Ovary (tissue), 9 donors: ENCODE data around the gene ZCCHC8. TPM values are rescaled to one million over a fixed set of nuclear protein-coding genes. Genes with fewer than 3 reads are reported as not detected.

Experiments used
- DNase-seq, 5 donors: peaks; one replicate each; pipeline ENCODE4 v3.0.0-alpha.2; 2019 to 2020
- H3K27ac ChIP-seq, 2 donors: fragments of 200-600 bp; one replicate each; pipeline versions ENCODE4 v1.5.1 to v1.8.0; 2019 to 2022
- H3K27me3 ChIP-seq: fragments of 200-600 bp; one replicate; pipeline ENCODE4 v1.8.0; 2022
- H3K36me3 ChIP-seq: fragments of 200-600 bp; sonication (generic); one replicate; pipeline ENCODE4 v1.5.1; 2019
- H3K4me1 ChIP-seq: one replicate; pipeline ENCODE4 v1.8.1; 2013; ENCODE audit warnings: mild to moderate bottlenecking, moderate library complexity; ENCODE audit not compliant: insufficient read depth
- H3K4me3 ChIP-seq: fragments of 200-600 bp; sonication (generic); one replicate; pipeline ENCODE4 v1.5.1; 2017
- H3K9me3 ChIP-seq, 2 donors: fragments of 200-600 bp in 1 of 2; sonication (generic) in 1 of 2; one replicate each; pipeline versions ENCODE4 v1.5.1 to v1.8.1; 2013 to 2019; ENCODE audit warnings: mild to moderate bottlenecking in 1 of 2, moderate library complexity in 1 of 2
- EP300 ChIP-seq: sonication (generic); formaldehyde crosslinking; IDR thresholded peaks from one replicate; pipeline ENCODE4 v1.6.1; 2017; ENCODE audit warnings: antibody characterized with exemption
- POLR2A ChIP-seq: fragments of 450-650 bp; IDR thresholded peaks from one replicate; pipeline ENCODE4 v1.6.1; 2017; ENCODE audit warnings: antibody characterized with exemption, mild to moderate bottlenecking, moderate library complexity
- WGBS, 3 donors: extraction: QIAGEN DNeasy Blood & Tissue Kit in 1 of 3; methylation state at CpG; one replicate each; pipeline versions ENCODE4 v1.1.5 to v1.1.7; 2013 to 2017; 5-methylcytosine and 5-hydroxymethylcytosine counted together
- intact Hi-C, 4 donors: fragments of 100-400 bp; cut with DNase I; formaldehyde crosslinking; loops; one replicate each; pipeline versions ENCODE4 v1.11.0 to v1.15.1; 2022 to 2023
- polyA plus RNA-seq, 2 donors: library from polyadenylated mRNA; stranded (reverse); fragments of 200-250 nt in 1 of 2; fragments of 350-450 nt in 1 of 2; fragmentation: Illumina TruSeq in 1 of 2; extraction: RNeasy Lipid Tissue Mini Kit (QIAGEN cat#74804) in 1 of 2; gene quantifications; one replicate each; pipeline ENCODE4 v1.2.3, GENCODE V29; 2013 to 2014
- total RNA-seq, 7 donors: library from RNA; depleted of rRNA in 2 of 7; stranded (reverse); fragments of >200 nt in 2 of 7; fragmentation: NEBNext Ultra II Directional in 3 of 7; extraction: Animal tissue kit (Norgen Biotek cat#: 25700) in 3 of 7; gene quantifications; one replicate each; pipeline versions ENCODE4 v1.1.0 to v1.2.4, GENCODE V29; 2016 to 2023
- TF ChIP-seq, protein P1 (sequence below), 3 donors: fragments of 450-650 bp in 2 of 3; fragments of 200-600 bp in 1 of 3; IDR thresholded peaks; one replicate each; pipeline versions ENCODE4 v1.5.1 to v1.8.0; 2016 to 2022; ENCODE audit warnings: antibody characterized with exemption in 3 of 3, mild to moderate bottlenecking in 1 of 3
- donor health status: DM: no; HTN: no; CAD: no; lungs with moderate emphysema.
- donor health status: DM: no; HTN: no; CAD: no.
- donor health status: Bipolar disorder and iron deficiency.
- donor health status: DM: yes; HTN: yes; CAD: no.
- donor health status: DM: no; HTN: no; CAD: no.
- donor health status: DM: yes; HTN: yes; CAD: no.

ZCCHC8 gene
- total and polyA plus RNA-seq, 9 donors, result 18.0 to 31.8 (median 22.7) TPM

DNA sequence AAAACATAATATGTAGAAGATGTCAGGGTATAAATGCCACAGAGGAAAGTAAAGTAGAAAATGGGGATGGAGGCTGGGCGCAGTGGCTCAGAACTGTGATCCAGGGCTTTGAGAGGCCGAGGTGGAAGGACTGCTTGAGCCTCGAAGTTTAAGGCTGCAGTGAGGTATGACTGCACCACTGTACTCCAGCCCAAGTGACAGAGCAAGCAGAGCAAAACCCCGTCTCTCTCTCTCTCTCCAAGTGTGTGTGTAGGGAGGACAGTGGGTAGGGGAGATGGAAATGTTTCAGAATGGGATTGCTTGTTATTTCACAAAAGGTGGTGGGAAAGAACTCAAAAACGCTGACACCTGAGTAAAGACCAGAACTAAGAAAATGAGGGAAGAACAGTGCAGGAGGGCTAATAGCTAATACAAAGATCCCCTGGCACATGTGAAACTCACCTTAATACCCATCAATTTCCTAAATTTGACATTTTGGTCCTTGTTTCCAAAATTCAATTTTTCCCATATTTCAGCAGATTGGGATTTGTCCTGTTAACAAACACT is 5.7 kb upstream of the ZCCHC8 start:
- 77 to 91% (median 90%) methylated on average over 5 of the region's 5 CpGs for WGBS, 3 donors
- Histone ChIP-seq H3K27me3 (no peaks in the 10 kb centered on the region), H3K27ac (no peak overlapping the region), H3K4me1 (no peaks in the 10 kb centered on the region), H3K4me3 (no peak overlapping the region), H3K36me3 (no peaks in the 10 kb centered on the region), H3K9me3 (no peaks in the 10 kb centered on the region)
- DNase-seq, result no peak
- TF ChIP-seq, protein P1, sequence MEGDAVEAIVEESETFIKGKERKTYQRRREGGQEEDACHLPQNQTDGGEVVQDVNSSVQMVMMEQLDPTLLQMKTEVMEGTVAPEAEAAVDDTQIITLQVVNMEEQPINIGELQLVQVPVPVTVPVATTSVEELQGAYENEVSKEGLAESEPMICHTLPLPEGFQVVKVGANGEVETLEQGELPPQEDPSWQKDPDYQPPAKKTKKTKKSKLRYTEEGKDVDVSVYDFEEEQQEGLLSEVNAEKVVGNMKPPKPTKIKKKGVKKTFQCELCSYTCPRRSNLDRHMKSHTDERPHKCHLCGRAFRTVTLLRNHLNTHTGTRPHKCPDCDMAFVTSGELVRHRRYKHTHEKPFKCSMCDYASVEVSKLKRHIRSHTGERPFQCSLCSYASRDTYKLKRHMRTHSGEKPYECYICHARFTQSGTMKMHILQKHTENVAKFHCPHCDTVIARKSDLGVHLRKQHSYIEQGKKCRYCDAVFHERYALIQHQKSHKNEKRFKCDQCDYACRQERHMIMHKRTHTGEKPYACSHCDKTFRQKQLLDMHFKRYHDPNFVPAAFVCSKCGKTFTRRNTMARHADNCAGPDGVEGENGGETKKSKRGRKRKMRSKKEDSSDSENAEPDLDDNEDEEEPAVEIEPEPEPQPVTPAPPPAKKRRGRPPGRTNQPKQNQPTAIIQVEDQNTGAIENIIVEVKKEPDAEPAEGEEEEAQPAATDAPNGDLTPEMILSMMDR (IDR thresholded peaks at IDR 0.05), result no peak
- TF ChIP-seq EP300 (no peak), POLR2A (no peak)
- intact Hi-C loops, result no loop called here

DNA sequence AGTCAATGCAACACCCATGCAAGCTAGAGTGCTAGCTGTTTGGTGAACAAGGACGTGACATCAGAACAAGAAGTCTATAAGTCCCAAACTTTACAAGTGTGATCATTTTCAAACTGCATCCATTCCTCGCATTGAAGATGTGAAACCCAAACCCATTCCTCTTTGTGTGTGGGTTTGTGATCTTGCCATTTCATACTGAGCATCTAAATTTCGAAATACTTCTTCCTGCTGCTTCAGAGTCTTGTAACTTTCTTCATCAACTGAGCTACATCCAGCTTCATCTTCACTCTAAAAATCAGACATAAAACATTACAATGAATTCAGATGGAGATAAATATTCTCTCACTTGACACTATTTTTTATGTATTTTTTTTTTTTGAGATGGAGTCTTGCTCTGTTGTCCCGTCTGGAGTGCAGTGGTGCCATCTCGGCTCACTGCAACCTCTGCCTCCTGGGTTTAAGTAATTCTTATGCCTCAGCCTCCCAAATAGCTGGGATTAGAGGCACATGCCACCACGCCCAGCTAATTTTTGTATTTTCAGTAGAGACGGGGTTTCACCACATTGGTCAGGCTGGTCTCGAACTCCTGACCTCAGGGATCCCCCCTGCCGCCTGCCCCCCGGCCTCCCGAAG is 4.8 kb upstream of the ZCCHC8 start:
- Histone ChIP-seq H3K9me3 (no peaks in the 10 kb centered on the region), H3K27ac (no peak overlapping the region), H3K27me3 (no peaks in the 10 kb centered on the region), H3K36me3 (no peaks in the 10 kb centered on the region), H3K4me3 (no peak overlapping the region), H3K4me1 (peaks cover 3% of the 10 kb centered on the region)
- TF ChIP-seq EP300 (no peak), POLR2A (no peak)
- TF ChIP-seq, protein P1 (IDR thresholded peaks at IDR 0.05), result no peak
- no peak for DNase-seq
- 85 to 91% (median 89%) methylated on average over 11 of the region's 11 CpGs for WGBS, 3 donors
- intact Hi-C loops, result no loop called here

DNA sequence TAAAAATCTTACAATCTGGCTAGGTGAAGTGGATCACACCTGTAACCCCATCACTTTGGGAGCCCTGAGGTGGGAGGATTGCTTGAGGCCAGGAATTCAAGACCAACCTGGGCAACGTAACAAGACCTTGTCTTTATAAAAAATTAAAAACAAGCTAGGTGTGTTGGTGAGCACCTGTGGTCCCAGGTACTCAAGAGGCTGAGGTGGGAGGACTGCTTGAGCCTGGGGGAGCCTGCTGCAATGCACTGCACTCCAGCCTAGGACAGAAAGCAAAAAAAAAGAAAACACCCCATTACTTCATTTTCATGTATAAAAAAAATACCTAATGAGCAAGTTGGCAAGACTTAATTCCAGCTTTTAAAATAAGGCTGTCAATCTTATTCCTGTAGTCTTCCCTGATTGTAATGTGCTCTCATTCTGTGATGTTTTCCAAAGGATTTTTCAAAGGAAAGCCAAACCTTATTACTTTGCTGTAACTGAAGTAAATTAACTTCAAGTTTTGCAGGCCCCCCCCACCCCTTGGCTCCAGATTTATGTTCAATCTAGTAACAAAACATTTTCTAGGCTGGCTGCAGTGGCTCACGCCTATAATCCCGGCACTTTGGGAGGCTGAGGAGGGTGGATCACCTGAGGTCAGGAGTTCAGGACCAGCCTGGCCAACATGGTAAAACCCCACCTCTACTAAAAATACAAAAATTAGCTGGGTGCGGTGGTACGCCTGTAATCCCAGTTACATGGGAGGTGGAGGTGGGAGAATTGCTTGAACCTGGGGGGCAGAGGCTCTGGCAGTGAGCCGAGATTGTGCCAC is 3.3 kb upstream of the ZCCHC8 start:
- Histone ChIP-seq H3K36me3 (no peaks in the 10 kb centered on the region), H3K4me1 (peaks cover 3% of the 10 kb centered on the region), H3K27ac (no peak overlapping the region), H3K9me3 (no peaks in the 10 kb centered on the region), H3K4me3 (no peak overlapping the region), H3K27me3 (no peaks in the 10 kb centered on the region)
- intact Hi-C loops, result no loop called here
- WGBS, 3 donors, result 66 to 76% (median 67%) methylated on average over 6 of the region's 6 CpGs
- TF ChIP-seq, protein P1 (IDR thresholded peaks at IDR 0.05), result no peak
- TF ChIP-seq EP300 (no peak), POLR2A (no peak)
- DNase-seq, result no peak

DNA sequence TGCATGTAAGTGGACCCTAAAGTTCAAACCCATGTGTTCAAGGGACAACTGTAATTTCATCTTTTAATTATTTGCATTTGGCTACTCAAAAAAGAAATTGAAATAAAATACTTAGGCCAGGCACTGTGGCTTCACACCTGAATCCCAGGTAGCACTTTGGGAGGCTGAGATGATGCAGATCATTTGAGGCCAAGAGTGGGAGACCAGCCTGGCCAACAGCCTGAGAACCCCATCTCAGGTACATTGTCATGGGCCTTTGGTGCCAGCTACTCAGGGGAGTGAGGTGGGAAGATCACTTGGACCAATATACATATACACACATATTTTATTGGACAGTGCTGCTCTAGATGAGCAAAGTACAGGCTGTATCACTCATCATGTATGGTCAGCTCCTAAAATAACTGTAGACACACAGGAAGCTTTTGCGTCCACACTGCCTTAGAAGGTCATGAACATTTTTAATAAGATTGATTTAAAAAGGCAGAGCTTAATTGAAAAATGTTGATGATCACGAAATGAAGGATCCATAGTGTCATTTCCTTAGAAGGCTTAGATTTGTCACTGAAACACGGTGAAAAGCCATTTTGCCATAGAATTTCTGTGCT is 2.5 kb upstream of the ZCCHC8 start:
- intact Hi-C loops, result no loop called here
- H3K36me3 ChIP-seq, result no peaks in the 10 kb centered on the region

More for the DNA sequence above, 2.5 kb upstream of the ZCCHC8 start:
- H3K4me3 ChIP-seq, result no peak overlapping the region
- DNase-seq, result no peak
- TF ChIP-seq, protein P1 (IDR thresholded peaks at IDR 0.05), result no peak
- TF ChIP-seq POLR2A (no peak), EP300 (no peak)
- H3K27me3 ChIP-seq, result no peaks in the 10 kb centered on the region
- no peak overlapping the region for H3K27ac ChIP-seq
- peaks cover 3% of the 10 kb centered on the region for H3K4me1 ChIP-seq
- 72 to 82% (median 78%) methylated on average over 3 of the region's 3 CpGs for WGBS, 3 donors
- no peaks in the 10 kb centered on the region for H3K9me3 ChIP-seq
